ENCODE results near the gene CFAP161.
A peak's percentile ranks its signal among the peaks of the same experiment; 100 is the strongest.

The CFAP161 gene

DNA sequence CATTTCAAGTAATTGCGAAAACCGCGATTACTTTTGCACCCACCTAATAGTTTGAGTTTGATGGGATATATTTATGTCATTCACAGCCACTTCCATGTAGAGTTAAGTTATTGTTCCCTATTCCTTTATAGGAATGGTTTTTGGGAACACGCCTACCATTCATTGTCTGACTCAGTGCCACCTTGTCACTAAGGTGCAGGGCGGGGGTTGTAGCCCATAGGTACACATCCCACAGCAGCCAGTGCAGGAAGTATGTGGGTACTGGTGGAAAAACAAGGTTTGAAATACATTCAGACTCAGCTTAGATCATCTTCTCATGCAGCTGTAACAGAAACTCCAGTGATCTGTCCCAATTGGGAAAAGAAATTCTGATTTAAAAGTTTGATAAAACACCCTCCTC lies 48.2 kb upstream of the CFAP161 start:
- peaks cover 18% of the 10 kb centered on the region for H3K4me1 ChIP-seq (ENCODE audit: insufficient read depth, low read length, poor library complexity, severe bottlenecking)
- H3K4me3 ChIP-seq (ENCODE audit: low read length, poor library complexity, severe bottlenecking) = no peak overlapping the region
- H3K9me3 ChIP-seq (ENCODE audit: insufficient read depth, low read depth, low read length) = no peaks in the 10 kb centered on the region
- H3K79me2 ChIP-seq (ENCODE audit: insufficient read depth, low read length) = no peaks in the 10 kb centered on the region
- no peaks in the 10 kb centered on the region for H3K27me3 ChIP-seq (ENCODE audit: insufficient read depth, low read length, poor library complexity, severe bottlenecking)
- H3F3A ChIP-seq (ENCODE audit: low read depth) = no peaks in the 10 kb centered on the region
- H3K9ac ChIP-seq (ENCODE audit: low read depth, low read length, poor library complexity, severe bottlenecking) = no peak overlapping the region
- H3K4me2 ChIP-seq (ENCODE audit: low read depth, low read length, poor library complexity, severe bottlenecking) = peak overlapping the region; percentile 21
- no peaks in the 10 kb centered on the region for H3K36me3 ChIP-seq (ENCODE audit: insufficient read depth, low read length)
- TF ChIP-seq EZH2phosphoT487 (IDR thresholded peaks at IDR 0.05; ENCODE audit: borderline replicate concordance) (no peak), CTCF (conservative IDR thresholded peaks at IDR 0.05; ENCODE audit: low read length) (no peak)
- no peak overlapping the region for H2AFZ ChIP-seq (ENCODE audit: low read length)
- H4K20me1 ChIP-seq (ENCODE audit: insufficient read depth, low read length, poor library complexity, severe bottlenecking) = no peaks in the 10 kb centered on the region
- H3K9me2 ChIP-seq (replicated peaks; ENCODE audit: low read depth, low read length) = no peaks in the 10 kb centered on the region

DNA sequence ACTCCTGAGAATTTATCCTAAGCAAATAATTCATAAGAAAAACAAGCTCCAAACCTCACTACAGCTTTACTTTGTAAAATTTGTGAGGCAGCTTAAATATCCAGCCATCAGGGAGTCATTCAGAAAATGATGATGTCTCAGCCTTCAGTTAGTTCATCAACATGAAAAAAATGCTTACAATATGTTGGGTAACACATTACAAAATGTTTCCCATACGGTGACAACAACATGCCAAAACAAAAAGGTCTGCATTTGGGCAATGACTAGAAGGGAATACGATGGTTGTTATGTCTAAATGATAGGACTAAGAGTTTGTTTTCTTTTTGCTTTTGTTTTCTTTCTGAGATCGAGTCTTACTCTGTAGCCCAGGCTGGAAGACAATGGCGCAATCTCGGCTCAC lies 47.0 kb upstream of the CFAP161 start:
- no peak overlapping the region for H3K4me2 ChIP-seq (ENCODE audit: low read depth, low read length, poor library complexity, severe bottlenecking)
- H3K9me3 ChIP-seq (ENCODE audit: insufficient read depth, low read depth, low read length) = no peaks in the 10 kb centered on the region
- H3K9ac ChIP-seq (ENCODE audit: low read depth, low read length, poor library complexity, severe bottlenecking) = no peak overlapping the region
- no peak overlapping the region for H2AFZ ChIP-seq (ENCODE audit: low read length)
- H3K9me2 ChIP-seq (replicated peaks; ENCODE audit: low read depth, low read length) = no peaks in the 10 kb centered on the region
- no peaks in the 10 kb centered on the region for H3F3A ChIP-seq (ENCODE audit: low read depth)
- H3K4me1 ChIP-seq (ENCODE audit: insufficient read depth, low read length, poor library complexity, severe bottlenecking) = peaks cover 20% of the 10 kb centered on the region
- TF ChIP-seq CTCF (conservative IDR thresholded peaks at IDR 0.05; ENCODE audit: low read length) (no peak), EZH2phosphoT487 (IDR thresholded peaks at IDR 0.05; ENCODE audit: borderline replicate concordance) (no peak)
- H3K4me3 ChIP-seq (ENCODE audit: low read length, poor library complexity, severe bottlenecking) = no peak overlapping the region
- H3K36me3 ChIP-seq (ENCODE audit: insufficient read depth, low read length) = no peaks in the 10 kb centered on the region
- H4K20me1 ChIP-seq (ENCODE audit: insufficient read depth, low read length, poor library complexity, severe bottlenecking) = no peaks in the 10 kb centered on the region
- no peaks in the 10 kb centered on the region for H3K79me2 ChIP-seq (ENCODE audit: insufficient read depth, low read length)
- H3K27me3 ChIP-seq (ENCODE audit: insufficient read depth, low read length, poor library complexity, severe bottlenecking) = no peaks in the 10 kb centered on the region

DNA sequence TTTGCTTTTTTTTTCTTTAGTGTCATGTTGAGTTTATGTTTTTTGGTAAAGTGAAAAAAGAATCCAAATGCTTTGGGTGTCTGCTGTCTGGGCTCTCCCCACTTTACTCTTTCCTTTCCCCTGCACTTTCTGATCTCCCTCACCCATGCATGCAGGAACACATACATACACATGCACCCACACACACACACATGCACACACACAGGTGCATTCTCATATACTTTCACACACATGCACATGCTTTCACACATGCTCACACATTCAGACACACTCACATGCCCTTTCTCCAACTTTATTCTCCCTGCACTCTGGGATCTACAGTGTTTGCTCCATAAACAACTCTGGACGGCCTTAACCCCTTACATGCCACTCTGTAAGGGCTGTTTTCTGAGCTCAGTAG lies 46.4 kb upstream of the CFAP161 start:
- H3K9ac ChIP-seq (ENCODE audit: low read depth, low read length, poor library complexity, severe bottlenecking) = no peak overlapping the region
- H3K4me3 ChIP-seq (ENCODE audit: low read length, poor library complexity, severe bottlenecking) = no peak overlapping the region
- no peak overlapping the region for H3K4me2 ChIP-seq (ENCODE audit: low read depth, low read length, poor library complexity, severe bottlenecking)
- TF ChIP-seq CTCF (conservative IDR thresholded peaks at IDR 0.05; ENCODE audit: low read length) = no peak
- no peak for TF ChIP-seq EZH2phosphoT487 (IDR thresholded peaks at IDR 0.05; ENCODE audit: borderline replicate concordance)
- no peaks in the 10 kb centered on the region for H3K27me3 ChIP-seq (ENCODE audit: insufficient read depth, low read length, poor library complexity, severe bottlenecking)
- H3F3A ChIP-seq (ENCODE audit: low read depth) = no peaks in the 10 kb centered on the region
- H2AFZ ChIP-seq (ENCODE audit: low read length) = no peak overlapping the region
- no peaks in the 10 kb centered on the region for H3K9me2 ChIP-seq (replicated peaks; ENCODE audit: low read depth, low read length)
- H3K79me2 ChIP-seq (ENCODE audit: insufficient read depth, low read length) = no peaks in the 10 kb centered on the region
- H3K4me1 ChIP-seq (ENCODE audit: insufficient read depth, low read length, poor library complexity, severe bottlenecking) = peaks cover 24% of the 10 kb centered on the region
- no peaks in the 10 kb centered on the region for H3K9me3 ChIP-seq (ENCODE audit: insufficient read depth, low read depth, low read length)
- H4K20me1 ChIP-seq (ENCODE audit: insufficient read depth, low read length, poor library complexity, severe bottlenecking) = no peaks in the 10 kb centered on the region
- no peaks in the 10 kb centered on the region for H3K36me3 ChIP-seq (ENCODE audit: insufficient read depth, low read length)

All from Loucy (cell line).